Thoracic aorta (tissue), 2 donors: ENCODE results near the gene TADA3. TPM values are rescaled to one million over a fixed set of nuclear protein-coding genes. Genes with fewer than 3 reads are reported as not detected.
A peak's percentile ranks its signal among the peaks of the same experiment; 100 is the strongest.
"Not testable (repeated sequence)": the region's sequence is repeated elsewhere in the genome, so short reads cannot be mapped to it uniquely, and the experiment has no call there.

Experiments used
- ATAC-seq: fragments of 150-250 bp; one replicate; pipeline ENCODE4 v1.8.0; 2017; ENCODE audit warnings: low read depth; ENCODE audit not compliant: insufficient number of reproducible peaks, low FRiP score
- DNase-seq: peaks from one replicate; pipeline ENCODE4 v3.0.0-alpha.2; 2020; ENCODE audit warnings: low spot score
- H3K27ac ChIP-seq, 2 donors: fragments of 200-600 bp; sonication (generic); 1 replicate in 1 of 2; 2 replicates in 1 of 2; pipeline ENCODE4 v1.5.1; 2016; ENCODE audit warnings: mild to moderate bottlenecking in 2 of 2, moderate library complexity in 2 of 2
- H3K27me3 ChIP-seq: fragments of 200-600 bp; sonication (generic); replicated peaks from 2 replicates; pipeline ENCODE4 v1.6.0; 2016; ENCODE audit warnings: mild to moderate bottlenecking; ENCODE audit not compliant: insufficient read depth
- H3K36me3 ChIP-seq: fragments of 200-600 bp; sonication (generic); one replicate; pipeline ENCODE4 v1.5.1; 2016
- H3K4me1 ChIP-seq, 2 donors: fragments of 200-600 bp; sonication (generic); 1 replicate in 1 of 2; 2 replicates in 1 of 2; pipeline versions ENCODE4 v1.5.1 to v1.6.0; 2016; ENCODE audit warnings: low read depth in 2 of 2, mild to moderate bottlenecking in 1 of 2; ENCODE audit not compliant: control insufficient read depth in 1 of 2
- H3K4me3 ChIP-seq: fragments of 200-600 bp; sonication (generic); 2 replicates; pipeline ENCODE4 v1.5.1; 2016; ENCODE audit warnings: mild to moderate bottlenecking
- H3K9me3 ChIP-seq: fragments of 200-600 bp; sonication (generic); 2 replicates; pipeline ENCODE4 v1.5.1; 2016
- CTCF ChIP-seq: fragments of 200-600 bp; sonication (generic); IDR thresholded peaks from one replicate; pipeline ENCODE4 v1.5.1; 2019; ENCODE audit warnings: antibody characterized with exemption
- total RNA-seq, 2 donors: library from RNA; depleted of rRNA; stranded (reverse); fragments of >200 nt; gene quantifications; one replicate each; pipeline versions ENCODE4 v1.1.0 to v1.2.3, GENCODE V29; 2016

TADA3 gene
- total RNA-seq, 2 donors from 2014 or later = 61.7 to 73.6 TPM

- Histone ChIP-seq H3K27me3 (no peaks in the 10 kb centered on the region), H3K27ac (no peak overlapping the region), H3K36me3 (peaks cover 25% of the 10 kb centered on the region), H3K4me1 (peaks cover 6 to 8% of the 10 kb centered on the region in 2 donors), H3K9me3 (no peaks in the 10 kb centered on the region), H3K4me3 (no peak overlapping the region)
- no peak for TF ChIP-seq CTCF
- no peak for ATAC-seq
- no peak for DNase-seq
Measured at GRCh38 chr3:9779075-9779593, 13.1 kb downstream of the TADA3 start.

- Histone ChIP-seq H3K27ac (no peak overlapping the region), H3K4me3 (no peak overlapping the region), H3K4me1 (peaks cover 6 to 8% of the 10 kb centered on the region in 2 donors), H3K36me3 (peaks cover 18% of the 10 kb centered on the region), H3K27me3 (no peaks in the 10 kb centered on the region), H3K9me3 (no peaks in the 10 kb centered on the region)
- ATAC-seq (no peak), DNase-seq (no peak)
- TF ChIP-seq CTCF = no peak
Measured at GRCh38 chr3:9778143-9779074, 13.9 kb downstream of the TADA3 start.

GRCh38 chr3:9777694-9778021 lies 14.6 kb downstream of the TADA3 start:
- no peak overlapping the region for H3K4me3 ChIP-seq
- H3K27ac ChIP-seq = no peak overlapping the region
- peaks cover 16% of the 10 kb centered on the region for H3K36me3 ChIP-seq
- H3K9me3 ChIP-seq = no peaks in the 10 kb centered on the region
- H3K27me3 ChIP-seq = no peaks in the 10 kb centered on the region
- no peak for TF ChIP-seq CTCF
- DNase-seq (no peak), ATAC-seq (no peak)
- H3K4me1 ChIP-seq = peaks cover 6 to 8% of the 10 kb centered on the region in 2 donors

- Histone ChIP-seq H3K27me3 (no peaks in the 10 kb centered on the region), H3K36me3 (peaks cover 14% of the 10 kb centered on the region), H3K9me3 (no peaks in the 10 kb centered on the region), H3K4me1 (peaks cover 6 to 8% of the 10 kb centered on the region in 2 donors), H3K4me3 (no peak overlapping the region), H3K27ac (no peak overlapping the region)
- no peak for ATAC-seq
- no peak for TF ChIP-seq CTCF
- no peak for DNase-seq
Measured at GRCh38 chr3:9776896-9777693, 15.2 kb downstream of the TADA3 start.

- peak overlapping the region; percentile 91 to 93 for H3K27ac ChIP-seq
- peak overlapping the region; percentile 89 for H3K4me3 ChIP-seq
- not testable (repeated sequence) for H3K36me3 ChIP-seq, H3K27me3 ChIP-seq, DNase-seq, ATAC-seq, H3K9me3 ChIP-seq
- peaks cover 32 to 37% of the 10 kb centered on the region in 2 donors for H3K4me1 ChIP-seq
Measured at GRCh38 chr3:9771007-9771406, 21.3 kb downstream of the TADA3 start.
